ENCODE data around the gene PSMG2.
"Not testable (repeated sequence)": the region's sequence is repeated elsewhere in the genome, so short reads cannot be mapped to it uniquely, and the experiment has no call there.

The PSMG2 gene

GRCh38 chr18:12758566-12758965 is 55.7 kb downstream of the PSMG2 start:
- not testable (repeated sequence) for H3K9ac ChIP-seq (ENCODE audit: low read depth in 1 of 2, low read length in 2 of 2); H3K4me3 ChIP-seq (ENCODE audit: low read depth in 1 of 2, low read length in 2 of 2); H3K27ac ChIP-seq (ENCODE audit: low read depth, low read length); H3K4me1 ChIP-seq (ENCODE audit: control insufficient read depth in 1 of 2, insufficient read depth in 2 of 2, low read length in 2 of 2); H3K9me3 ChIP-seq (ENCODE audit: control insufficient read depth in 1 of 2, low read length in 2 of 2); H3K36me3 ChIP-seq (ENCODE audit: control insufficient read depth in 1 of 2, insufficient read depth in 2 of 2, low read length in 2 of 2); H3K27me3 ChIP-seq (ENCODE audit: control insufficient read depth in 1 of 2, insufficient read depth in 2 of 2, low read length in 2 of 2)

GRCh38 chr18:12765126-12765525 is 62.3 kb downstream of the PSMG2 start:
- Histone ChIP-seq H3K27me3 (ENCODE audit: control insufficient read depth in 1 of 2, insufficient read depth in 2 of 2, low read length in 2 of 2) (no peaks in the 10 kb centered on the region), H3K9ac (ENCODE audit: low read depth in 1 of 2, low read length in 2 of 2) (no peak overlapping the region), H3K9me3 (ENCODE audit: control insufficient read depth in 1 of 2, low read length in 2 of 2) (no peaks in the 10 kb centered on the region), H3K36me3 (ENCODE audit: control insufficient read depth in 1 of 2, insufficient read depth in 2 of 2, low read length in 2 of 2) (no peaks in the 10 kb centered on the region), H3K4me1 (ENCODE audit: control insufficient read depth in 1 of 2, insufficient read depth in 2 of 2, low read length in 2 of 2) (no peaks in the 10 kb centered on the region), H3K4me3 (ENCODE audit: low read depth in 1 of 2, low read length in 2 of 2) (no peak overlapping the region), H3K27ac (ENCODE audit: low read depth, low read length) (no peak overlapping the region)

GRCh38 chr18:12765586-12765985 is 62.7 kb downstream of the PSMG2 start:
- H3K9ac ChIP-seq (ENCODE audit: low read depth in 1 of 2, low read length in 2 of 2), result no peak overlapping the region
- no peaks in the 10 kb centered on the region for H3K9me3 ChIP-seq (ENCODE audit: control insufficient read depth in 1 of 2, low read length in 2 of 2)
- H3K4me1 ChIP-seq (ENCODE audit: control insufficient read depth in 1 of 2, insufficient read depth in 2 of 2, low read length in 2 of 2), result no peaks in the 10 kb centered on the region
- no peak overlapping the region for H3K27ac ChIP-seq (ENCODE audit: low read depth, low read length)
- H3K27me3 ChIP-seq (ENCODE audit: control insufficient read depth in 1 of 2, insufficient read depth in 2 of 2, low read length in 2 of 2), result no peaks in the 10 kb centered on the region
- no peaks in the 10 kb centered on the region for H3K36me3 ChIP-seq (ENCODE audit: control insufficient read depth in 1 of 2, insufficient read depth in 2 of 2, low read length in 2 of 2)
- no peak overlapping the region for H3K4me3 ChIP-seq (ENCODE audit: low read depth in 1 of 2, low read length in 2 of 2)

- Histone ChIP-seq H3K27me3 (ENCODE audit: control insufficient read depth in 1 of 2, insufficient read depth in 2 of 2, low read length in 2 of 2) (no peaks in the 10 kb centered on the region), H3K4me1 (ENCODE audit: control insufficient read depth in 1 of 2, insufficient read depth in 2 of 2, low read length in 2 of 2) (no peaks in the 10 kb centered on the region), H3K9me3 (ENCODE audit: control insufficient read depth in 1 of 2, low read length in 2 of 2) (no peaks in the 10 kb centered on the region), H3K9ac (ENCODE audit: low read depth in 1 of 2, low read length in 2 of 2) (no peak overlapping the region), H3K4me3 (ENCODE audit: low read depth in 1 of 2, low read length in 2 of 2) (no peak overlapping the region), H3K36me3 (ENCODE audit: control insufficient read depth in 1 of 2, insufficient read depth in 2 of 2, low read length in 2 of 2) (no peaks in the 10 kb centered on the region), H3K27ac (ENCODE audit: low read depth, low read length) (no peak overlapping the region)
Observed at GRCh38 chr18:12766986-12767433, 64.2 kb downstream of the PSMG2 start.

- no peaks in the 10 kb centered on the region for H3K4me1 ChIP-seq (ENCODE audit: control insufficient read depth in 1 of 2, insufficient read depth in 2 of 2, low read length in 2 of 2)
- H3K4me3 ChIP-seq (ENCODE audit: low read depth in 1 of 2, low read length in 2 of 2), result no peak overlapping the region
- no peaks in the 10 kb centered on the region for H3K9me3 ChIP-seq (ENCODE audit: control insufficient read depth in 1 of 2, low read length in 2 of 2)
- H3K36me3 ChIP-seq (ENCODE audit: control insufficient read depth in 1 of 2, insufficient read depth in 2 of 2, low read length in 2 of 2), result no peaks in the 10 kb centered on the region
- no peaks in the 10 kb centered on the region for H3K27me3 ChIP-seq (ENCODE audit: control insufficient read depth in 1 of 2, insufficient read depth in 2 of 2, low read length in 2 of 2)
- H3K27ac ChIP-seq (ENCODE audit: low read depth, low read length), result no peak overlapping the region
- H3K9ac ChIP-seq (ENCODE audit: low read depth in 1 of 2, low read length in 2 of 2), result no peak overlapping the region
Observed at GRCh38 chr18:12767580-12768155, 64.8 kb downstream of the PSMG2 start.

- Histone ChIP-seq H3K9ac (ENCODE audit: low read depth in 1 of 2, low read length in 2 of 2) (no peak overlapping the region), H3K9me3 (ENCODE audit: control insufficient read depth in 1 of 2, low read length in 2 of 2) (no peaks in the 10 kb centered on the region), H3K4me3 (ENCODE audit: low read depth in 1 of 2, low read length in 2 of 2) (no peak overlapping the region), H3K4me1 (ENCODE audit: control insufficient read depth in 1 of 2, insufficient read depth in 2 of 2, low read length in 2 of 2) (no peaks in the 10 kb centered on the region), H3K27ac (ENCODE audit: low read depth, low read length) (no peak overlapping the region), H3K36me3 (ENCODE audit: control insufficient read depth in 1 of 2, insufficient read depth in 2 of 2, low read length in 2 of 2) (no peaks in the 10 kb centered on the region), H3K27me3 (ENCODE audit: control insufficient read depth in 1 of 2, insufficient read depth in 2 of 2, low read length in 2 of 2) (no peaks in the 10 kb centered on the region)
Observed at GRCh38 chr18:12768625-12769024, 65.8 kb downstream of the PSMG2 start.

GRCh38 chr18:12769136-12769535 is 66.3 kb downstream of the PSMG2 start:
- H3K27me3 ChIP-seq (ENCODE audit: control insufficient read depth in 1 of 2, insufficient read depth in 2 of 2, low read length in 2 of 2), result no peaks in the 10 kb centered on the region
- no peaks in the 10 kb centered on the region for H3K9me3 ChIP-seq (ENCODE audit: control insufficient read depth in 1 of 2, low read length in 2 of 2)
- H3K9ac ChIP-seq (ENCODE audit: low read depth in 1 of 2, low read length in 2 of 2), result no peak overlapping the region
- no peak overlapping the region for H3K27ac ChIP-seq (ENCODE audit: low read depth, low read length)
- no peaks in the 10 kb centered on the region for H3K4me1 ChIP-seq (ENCODE audit: control insufficient read depth in 1 of 2, insufficient read depth in 2 of 2, low read length in 2 of 2)
- no peak overlapping the region for H3K4me3 ChIP-seq (ENCODE audit: low read depth in 1 of 2, low read length in 2 of 2)
- no peaks in the 10 kb centered on the region for H3K36me3 ChIP-seq (ENCODE audit: control insufficient read depth in 1 of 2, insufficient read depth in 2 of 2, low read length in 2 of 2)

- H3K4me3 ChIP-seq (ENCODE audit: low read depth in 1 of 2, low read length in 2 of 2), result no peak overlapping the region
- no peak overlapping the region for H3K9ac ChIP-seq (ENCODE audit: low read depth in 1 of 2, low read length in 2 of 2)
- H3K9me3 ChIP-seq (ENCODE audit: control insufficient read depth in 1 of 2, low read length in 2 of 2), result no peaks in the 10 kb centered on the region
- H3K4me1 ChIP-seq (ENCODE audit: control insufficient read depth in 1 of 2, insufficient read depth in 2 of 2, low read length in 2 of 2), result no peaks in the 10 kb centered on the region
- no peaks in the 10 kb centered on the region for H3K36me3 ChIP-seq (ENCODE audit: control insufficient read depth in 1 of 2, insufficient read depth in 2 of 2, low read length in 2 of 2)
- no peak overlapping the region for H3K27ac ChIP-seq (ENCODE audit: low read depth, low read length)
- H3K27me3 ChIP-seq (ENCODE audit: control insufficient read depth in 1 of 2, insufficient read depth in 2 of 2, low read length in 2 of 2), result no peaks in the 10 kb centered on the region
Observed at GRCh38 chr18:12769644-12770440, 67.0 kb downstream of the PSMG2 start.

GRCh38 chr18:12770469-12771219 is 67.8 kb downstream of the PSMG2 start:
- H3K9me3 ChIP-seq (ENCODE audit: control insufficient read depth in 1 of 2, low read length in 2 of 2), result no peaks in the 10 kb centered on the region
- H3K27me3 ChIP-seq (ENCODE audit: control insufficient read depth in 1 of 2, insufficient read depth in 2 of 2, low read length in 2 of 2), result no peaks in the 10 kb centered on the region
- H3K36me3 ChIP-seq (ENCODE audit: control insufficient read depth in 1 of 2, insufficient read depth in 2 of 2, low read length in 2 of 2), result no peaks in the 10 kb centered on the region
- no peaks in the 10 kb centered on the region for H3K4me1 ChIP-seq (ENCODE audit: control insufficient read depth in 1 of 2, insufficient read depth in 2 of 2, low read length in 2 of 2)
- H3K27ac ChIP-seq (ENCODE audit: low read depth, low read length), result no peak overlapping the region
- no peak overlapping the region for H3K9ac ChIP-seq (ENCODE audit: low read depth in 1 of 2, low read length in 2 of 2)
- no peak overlapping the region for H3K4me3 ChIP-seq (ENCODE audit: low read depth in 1 of 2, low read length in 2 of 2)

GRCh38 chr18:12772111-12772510 is 69.3 kb downstream of the PSMG2 start:
- Histone ChIP-seq H3K4me3 (ENCODE audit: low read depth in 1 of 2, low read length in 2 of 2) (no peak overlapping the region), H3K9ac (ENCODE audit: low read depth in 1 of 2, low read length in 2 of 2) (no peak overlapping the region), H3K4me1 (ENCODE audit: control insufficient read depth in 1 of 2, insufficient read depth in 2 of 2, low read length in 2 of 2) (no peaks in the 10 kb centered on the region), H3K27ac (ENCODE audit: low read depth, low read length) (no peak overlapping the region), H3K36me3 (ENCODE audit: control insufficient read depth in 1 of 2, insufficient read depth in 2 of 2, low read length in 2 of 2) (no peaks in the 10 kb centered on the region), H3K9me3 (ENCODE audit: control insufficient read depth in 1 of 2, low read length in 2 of 2) (no peaks in the 10 kb centered on the region), H3K27me3 (ENCODE audit: control insufficient read depth in 1 of 2, insufficient read depth in 2 of 2, low read length in 2 of 2) (no peaks in the 10 kb centered on the region)
